WTC11 (cell line): ENCODE measurements around the gene TBX15. TPM values are rescaled to one million over a fixed set of nuclear protein-coding genes. Genes with fewer than 3 reads are reported as not detected.

Experiments used
- ATAC-seq: fragments of 200-7000 bp; cut with Tn5 transposase; 2 replicates; pipeline ENCODE4 v1.10.0; 2021; ENCODE audit warnings: mild to moderate bottlenecking, moderate library complexity
- CTCF ChIA-PET: fragments of 300-600 bp; sonication (Branson Sonifier 250); formaldehyde crosslinking; loops from one replicate; lab custom pipeline; 2021; ENCODE audit warnings: antibody characterized with exemption; lab: Charles Lee
- POLR2A ChIA-PET: fragments of 350-600 bp; sonication (Branson Sonifier 250); formaldehyde crosslinking; loops from one replicate; lab custom pipeline; 2021; ENCODE audit warnings: antibody characterized with exemption; lab: Charles Lee
- DNase-seq: peaks from one replicate; pipeline ENCODE4 v3.0.0; 2021; ENCODE audit warnings: low spot score
- H3K27ac Mint-ChIP-seq: 2 replicates; pipeline ENCODE4 v1.8.0; 2021; ENCODE audit warnings: mixed read lengths
- H3K27me3 Mint-ChIP-seq: 2 replicates; pipeline ENCODE4 v1.8.0; 2021; ENCODE audit warnings: low read depth, mild to moderate bottlenecking, moderate library complexity, mixed read lengths
- H3K36me3 Mint-ChIP-seq: 2 replicates; pipeline ENCODE4 v1.8.0; 2021; ENCODE audit warnings: mixed read lengths
- H3K4me1 Mint-ChIP-seq: 2 replicates; pipeline ENCODE4 v1.8.0; 2022; ENCODE audit warnings: mixed read lengths
- H3K4me3 Mint-ChIP-seq: 2 replicates; pipeline ENCODE4 v1.8.0; 2021; ENCODE audit warnings: mild to moderate bottlenecking, moderate library complexity, mixed read lengths
- H3K9me3 Mint-ChIP-seq: 2 replicates; pipeline ENCODE4 v1.8.0; 2021; ENCODE audit warnings: mixed read lengths
- ATF6 ChIP-seq: sonication (generic); formaldehyde crosslinking; IDR thresholded peaks from 2 replicates; pipeline ENCODE4 v1.8.1; 2023; ENCODE audit warnings: mild to moderate bottlenecking, missing genetic modification reagents
- ELF4 ChIP-seq: sonication (generic); formaldehyde crosslinking; IDR thresholded peaks from 2 replicates; pipeline ENCODE4 v1.8.1; 2022; ENCODE audit warnings: low read depth, mild to moderate bottlenecking, moderate library complexity, missing genetic modification reagents
- FOXK1 ChIP-seq: sonication (generic); formaldehyde crosslinking; IDR thresholded peaks from 2 replicates; pipeline ENCODE4 v1.8.0; 2022; ENCODE audit warnings: mild to moderate bottlenecking, moderate library complexity, missing genetic modification reagents
- IRF2 ChIP-seq: sonication (generic); formaldehyde crosslinking; IDR thresholded peaks from 2 replicates; pipeline ENCODE4 v1.8.0; 2022; ENCODE audit warnings: low read depth, missing genetic modification reagents, borderline replicate concordance
- NFYB ChIP-seq: sonication (generic); formaldehyde crosslinking; conservative IDR thresholded peaks from 2 replicates; pipeline ENCODE4 v1.8.0; 2022; ENCODE audit warnings: low read depth, missing genetic modification reagents
- PRRX2 ChIP-seq: fragments of 250-450 bp; sonication (Bioruptor Pico); IDR thresholded peaks from 2 replicates; pipeline ENCODE4 v1.8.0; 2021; ENCODE audit warnings: mild to moderate bottlenecking
- RORB ChIP-seq: fragments of 250-450 bp; sonication (Bioruptor Pico); IDR thresholded peaks from 2 replicates; pipeline ENCODE4 v1.9.0; 2021; ENCODE audit warnings: mild to moderate bottlenecking
- STAT6 ChIP-seq: sonication (generic); formaldehyde crosslinking; conservative IDR thresholded peaks from 2 replicates; pipeline ENCODE4 v1.8.1; 2023; ENCODE audit warnings: mild to moderate bottlenecking, low read depth, missing genetic modification reagents, moderate library complexity
- ZMAT4 ChIP-seq: fragments of 250-450 bp; sonication (Bioruptor Pico); IDR thresholded peaks from 2 replicates; pipeline ENCODE4 v1.9.0; 2021; ENCODE audit warnings: mild to moderate bottlenecking
- ZNF423 ChIP-seq: fragments of 250-450 bp; sonication (Bioruptor Pico); IDR thresholded peaks from 2 replicates; pipeline ENCODE4 v2.1.2; 2022; ENCODE audit warnings: mild to moderate bottlenecking, moderate library complexity
- ZNF532 ChIP-seq: fragments of 250-450 bp; sonication (Bioruptor Pico); IDR thresholded peaks from 2 replicates; pipeline ENCODE4 v1.9.0; 2021; ENCODE audit warnings: mild to moderate bottlenecking, borderline replicate concordance
- total RNA-seq: library from RNA; stranded (reverse); gene quantifications from 3 replicates; pipeline ENCODE4 v1.2.3, GENCODE V29; 2021
- TF ChIP-seq, protein P1 (sequence below): sonication (generic); formaldehyde crosslinking; IDR thresholded peaks from 2 replicates; pipeline ENCODE4 v1.8.1; 2022; ENCODE audit warnings: low read depth, mild to moderate bottlenecking, moderate library complexity, missing genetic modification reagents, borderline replicate concordance

The TBX15 gene
- total RNA-seq, 1 experiment from 2014 or later = 0.11 TPM

DNA sequence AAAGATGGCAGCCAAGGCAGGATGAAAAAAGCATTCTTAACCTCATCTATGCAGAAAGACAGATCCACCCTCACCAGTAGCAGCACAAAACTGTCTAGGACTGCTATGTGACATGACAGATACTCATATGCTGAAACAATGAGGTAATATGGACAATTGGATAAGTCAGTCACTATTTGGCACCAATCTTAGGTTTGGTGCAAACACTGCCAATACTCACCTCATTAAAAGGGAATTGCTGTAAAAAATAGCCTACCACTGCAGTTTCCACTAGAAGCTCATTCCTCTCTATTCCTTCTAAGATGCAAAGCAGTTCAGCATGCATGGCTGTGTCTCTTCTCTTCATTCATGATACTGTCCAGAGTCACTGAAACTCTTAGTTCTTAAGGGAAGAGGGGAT, 91.7 kb downstream of the TBX15 start:
- no peak for ATAC-seq
- no peak for TF ChIP-seq ZNF423 (CRISPR knock-in tag)
- TF ChIP-seq FOXK1 (CRISPR knock-in tag) = no peak
- no peak for TF ChIP-seq ZMAT4 (CRISPR knock-in tag)
- TF ChIP-seq RORB (CRISPR knock-in tag) = no peak
- ChIA-PET POLR2A (no interaction called here), CTCF (no interaction called here)
- H3K36me3 Mint-ChIP-seq = no peaks in the 10 kb centered on the region
- no peak overlapping the region for H3K27ac Mint-ChIP-seq
- H3K27me3 Mint-ChIP-seq = peaks cover 4% of the 10 kb centered on the region; the same call in 1 of the 2 replicates
- peaks cover 5% of the 10 kb centered on the region for H3K9me3 Mint-ChIP-seq
- no peak for DNase-seq
- no peak overlapping the region for H3K4me3 Mint-ChIP-seq
- H3K4me1 Mint-ChIP-seq = no peaks in the 10 kb centered on the region

DNA sequence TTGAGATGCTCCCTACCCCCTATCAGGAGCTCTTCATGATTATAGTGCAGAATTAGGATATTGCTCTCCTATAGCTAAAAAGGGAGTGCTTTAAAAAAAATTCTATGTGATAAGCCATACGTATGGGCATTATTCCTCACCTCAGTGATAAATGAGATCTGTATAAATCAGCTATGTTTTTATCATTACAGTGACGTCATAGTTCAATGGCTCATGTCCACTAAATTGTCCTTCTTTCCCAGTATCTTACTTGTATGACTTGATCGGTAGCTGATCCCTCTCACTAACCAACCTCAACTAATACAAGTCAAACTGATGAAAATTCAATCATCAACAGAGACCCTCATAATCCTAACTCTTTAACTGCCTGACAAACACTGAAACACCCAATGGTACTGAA, 93.3 kb downstream of the TBX15 start:
- CTCF ChIA-PET = no interaction called here
- no peaks in the 10 kb centered on the region for H3K4me1 Mint-ChIP-seq
- H3K9me3 Mint-ChIP-seq = no peaks in the 10 kb centered on the region
- peaks cover 4% of the 10 kb centered on the region; the same call in 1 of the 2 replicates for H3K27me3 Mint-ChIP-seq
- no peak overlapping the region for H3K27ac Mint-ChIP-seq
- TF ChIP-seq, protein P1, sequence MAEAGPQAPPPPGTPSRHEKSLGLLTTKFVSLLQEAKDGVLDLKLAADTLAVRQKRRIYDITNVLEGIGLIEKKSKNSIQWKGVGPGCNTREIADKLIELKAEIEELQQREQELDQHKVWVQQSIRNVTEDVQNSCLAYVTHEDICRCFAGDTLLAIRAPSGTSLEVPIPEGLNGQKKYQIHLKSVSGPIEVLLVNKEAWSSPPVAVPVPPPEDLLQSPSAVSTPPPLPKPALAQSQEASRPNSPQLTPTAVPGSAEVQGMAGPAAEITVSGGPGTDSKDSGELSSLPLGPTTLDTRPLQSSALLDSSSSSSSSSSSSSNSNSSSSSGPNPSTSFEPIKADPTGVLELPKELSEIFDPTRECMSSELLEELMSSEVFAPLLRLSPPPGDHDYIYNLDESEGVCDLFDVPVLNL (CRISPR knock-in tag) = no peak
- TF ChIP-seq STAT6 (CRISPR knock-in tag) = no peak
- no peak for TF ChIP-seq ATF6 (CRISPR knock-in tag)
- TF ChIP-seq RORB (CRISPR knock-in tag) = no peak
- no peak for TF ChIP-seq ZNF532 (CRISPR knock-in tag)
- TF ChIP-seq IRF2 (CRISPR knock-in tag) = no peak
- TF ChIP-seq FOXK1 (CRISPR knock-in tag) = no peak
- TF ChIP-seq ELF4 (CRISPR knock-in tag) = no peak
- no peak for TF ChIP-seq PRRX2 (CRISPR knock-in tag)
- no peak for TF ChIP-seq NFYB (CRISPR knock-in tag)
- DNase-seq (no peak), ATAC-seq (no peak)
- POLR2A ChIA-PET = no interaction called here
- H3K4me3 Mint-ChIP-seq = no peak overlapping the region
- no peaks in the 10 kb centered on the region for H3K36me3 Mint-ChIP-seq
